GM19099 (cell line): ENCODE measurements around the gene ADAM23.

Experiments
- POLR2A ChIP-seq: IDR thresholded peaks from 3 replicates; pipeline ENCODE4 v1.6.1; 2011; ENCODE audit warnings: low read depth; ENCODE audit not compliant: insufficient read length; ENCODE audit errors: extremely low read depth

ADAM23 gene

GRCh38 chr2:206442833-206443734 lies at the start of gene ADAM23:
Gene ADAM23, plus strand, starts transcription at chr2:206443532. Its CDS starts 335 bp downstream, at chr2:206443867.
- TF ChIP-seq POLR2A: no peak

- no peak for TF ChIP-seq POLR2A
Observed at GRCh38 chr2:206396211-206396610, 47.1 kb upstream of the ADAM23 start.

- no peak for TF ChIP-seq POLR2A
Observed at GRCh38 chr2:206408323-206409320, 34.7 kb upstream of the ADAM23 start.

DNA sequence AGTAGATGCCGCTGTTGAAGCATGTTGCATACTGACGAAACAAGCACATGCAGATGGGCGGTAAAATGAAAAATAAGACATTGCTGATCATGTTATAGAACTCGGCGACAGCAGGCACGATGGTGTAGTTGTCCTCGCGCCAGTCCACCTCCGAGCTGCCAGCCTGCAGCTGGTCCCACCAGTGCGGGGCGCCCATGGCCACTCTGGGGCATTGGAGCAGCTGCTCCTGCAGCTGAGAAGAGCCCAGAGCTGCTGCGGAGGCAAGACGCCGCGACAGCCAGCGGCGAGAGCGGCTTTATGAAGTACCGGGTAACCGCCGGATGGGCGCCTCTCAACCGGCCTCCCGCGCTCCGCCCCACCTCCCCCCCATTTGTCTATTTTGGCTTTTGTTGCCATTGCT lies 32.6 kb upstream of the ADAM23 start:
- no peak for TF ChIP-seq POLR2A

DNA sequence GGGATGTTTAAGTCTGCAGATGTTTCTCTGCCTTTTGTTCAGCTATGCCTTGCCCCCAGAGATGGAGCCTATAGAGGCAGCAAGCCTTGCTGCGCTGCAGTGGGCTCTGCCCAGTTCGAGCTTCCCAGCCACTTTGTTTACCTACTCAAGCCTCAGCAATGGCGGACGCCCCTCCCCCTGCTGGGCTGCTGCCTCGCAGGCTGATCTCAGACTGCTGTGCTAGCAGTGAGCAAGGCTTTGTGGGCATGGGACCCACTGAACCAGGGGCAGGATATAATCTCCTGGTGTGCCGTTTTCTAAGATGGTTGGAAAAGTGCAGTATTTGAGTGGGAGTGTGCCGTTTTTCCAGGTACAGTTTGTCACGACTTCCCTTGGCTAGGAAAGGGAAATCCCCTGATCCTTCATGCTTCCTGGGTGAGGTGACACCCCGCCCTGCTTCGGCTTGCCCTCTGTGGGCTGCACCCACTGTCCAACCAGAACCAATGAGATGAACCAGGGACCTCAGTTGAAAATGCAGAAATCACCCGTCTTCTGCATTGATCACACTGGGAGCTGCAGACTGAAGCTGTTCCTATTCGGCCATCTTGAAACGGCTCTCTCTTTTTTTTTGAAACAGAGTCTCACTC lies 27.6 kb upstream of the ADAM23 start:
- TF ChIP-seq POLR2A: no peak

DNA sequence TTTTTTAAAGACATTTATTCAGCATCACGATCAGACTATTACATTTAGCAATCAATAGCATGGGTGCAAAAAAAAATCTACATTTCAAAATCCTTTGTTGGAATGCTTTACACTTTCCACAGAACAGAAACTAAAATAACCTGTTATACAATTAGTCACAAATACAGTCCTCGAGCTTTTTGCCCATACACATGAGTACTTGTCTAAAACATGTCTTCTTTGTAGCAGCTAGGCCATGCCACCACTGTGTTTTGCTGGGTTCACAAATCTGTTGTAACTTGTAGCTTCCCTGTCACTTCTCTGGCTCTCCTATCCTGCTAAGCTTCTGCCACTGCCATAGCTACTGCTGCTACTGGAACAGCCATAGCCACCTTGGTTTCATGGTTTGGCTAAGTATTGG lies 24.4 kb upstream of the ADAM23 start:
- TF ChIP-seq POLR2A: no peak

- no peak for TF ChIP-seq POLR2A
Observed at GRCh38 chr2:206420721-206421120, 22.6 kb upstream of the ADAM23 start.

DNA sequence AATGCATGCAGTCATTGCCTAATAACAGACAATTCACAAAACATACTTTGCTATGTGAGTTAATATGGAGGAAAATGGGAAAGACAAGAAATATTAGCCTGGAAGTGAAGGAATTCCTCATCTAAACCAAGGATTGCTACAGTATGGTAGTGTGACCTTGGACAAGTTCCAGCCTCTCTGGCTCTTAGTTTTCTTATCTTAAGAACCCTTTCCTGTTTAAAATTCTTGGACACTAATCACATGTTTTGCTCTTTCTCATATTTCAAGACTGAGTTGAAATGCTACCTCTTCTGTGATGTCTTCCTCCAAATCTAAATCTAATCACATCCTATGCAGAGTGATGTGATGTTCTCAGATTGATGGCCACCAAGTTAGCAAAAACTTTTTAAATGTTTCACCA lies 20.8 kb upstream of the ADAM23 start:
- TF ChIP-seq POLR2A: no peak

DNA sequence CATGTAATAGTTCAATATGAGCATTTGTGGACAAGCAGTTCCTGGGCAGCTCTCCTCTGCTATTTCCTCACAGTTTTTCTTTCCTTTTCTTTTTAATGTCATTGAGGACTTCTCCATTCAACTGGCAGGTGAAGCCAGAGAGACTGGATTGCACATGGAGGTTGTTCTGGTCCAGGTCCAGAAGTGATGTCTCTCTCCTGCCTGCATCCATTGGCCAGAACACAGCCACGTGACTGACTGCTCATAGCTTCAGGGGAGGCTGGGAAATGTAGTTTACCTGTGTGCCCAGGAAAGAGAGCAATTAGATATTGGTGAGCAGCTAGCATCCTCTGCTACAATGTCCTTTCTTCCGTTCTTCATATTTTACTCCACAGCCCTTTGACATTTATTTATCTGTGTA lies 20.2 kb upstream of the ADAM23 start:
- no peak for TF ChIP-seq POLR2A

GRCh38 chr2:206424134-206424533 lies 19.2 kb upstream of the ADAM23 start:
- no peak for TF ChIP-seq POLR2A

- TF ChIP-seq POLR2A: no peak
Observed at GRCh38 chr2:206428783-206429182, 14.5 kb upstream of the ADAM23 start.

GRCh38 chr2:206430452-206430851 lies 12.9 kb upstream of the ADAM23 start:
- no peak for TF ChIP-seq POLR2A

DNA sequence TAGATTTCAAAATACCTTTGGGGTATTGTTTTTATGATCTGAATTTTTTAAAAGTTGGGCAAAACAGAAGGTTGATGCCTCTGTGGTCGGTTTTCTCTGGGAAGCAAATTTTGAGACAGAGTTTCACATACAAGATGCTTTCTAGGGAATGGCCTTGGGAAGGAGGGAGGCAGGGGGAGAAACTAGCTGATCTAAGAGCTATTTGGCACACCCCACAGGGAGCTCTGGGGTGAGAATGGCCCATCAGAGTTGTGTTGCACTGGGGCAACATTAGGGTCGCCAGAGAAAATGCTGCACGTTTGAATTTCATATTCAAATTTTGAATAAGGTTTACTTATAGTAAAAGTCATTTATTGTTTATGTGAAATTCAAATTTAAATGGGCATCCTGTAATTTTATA lies 11.9 kb upstream of the ADAM23 start:
- no peak for TF ChIP-seq POLR2A

DNA sequence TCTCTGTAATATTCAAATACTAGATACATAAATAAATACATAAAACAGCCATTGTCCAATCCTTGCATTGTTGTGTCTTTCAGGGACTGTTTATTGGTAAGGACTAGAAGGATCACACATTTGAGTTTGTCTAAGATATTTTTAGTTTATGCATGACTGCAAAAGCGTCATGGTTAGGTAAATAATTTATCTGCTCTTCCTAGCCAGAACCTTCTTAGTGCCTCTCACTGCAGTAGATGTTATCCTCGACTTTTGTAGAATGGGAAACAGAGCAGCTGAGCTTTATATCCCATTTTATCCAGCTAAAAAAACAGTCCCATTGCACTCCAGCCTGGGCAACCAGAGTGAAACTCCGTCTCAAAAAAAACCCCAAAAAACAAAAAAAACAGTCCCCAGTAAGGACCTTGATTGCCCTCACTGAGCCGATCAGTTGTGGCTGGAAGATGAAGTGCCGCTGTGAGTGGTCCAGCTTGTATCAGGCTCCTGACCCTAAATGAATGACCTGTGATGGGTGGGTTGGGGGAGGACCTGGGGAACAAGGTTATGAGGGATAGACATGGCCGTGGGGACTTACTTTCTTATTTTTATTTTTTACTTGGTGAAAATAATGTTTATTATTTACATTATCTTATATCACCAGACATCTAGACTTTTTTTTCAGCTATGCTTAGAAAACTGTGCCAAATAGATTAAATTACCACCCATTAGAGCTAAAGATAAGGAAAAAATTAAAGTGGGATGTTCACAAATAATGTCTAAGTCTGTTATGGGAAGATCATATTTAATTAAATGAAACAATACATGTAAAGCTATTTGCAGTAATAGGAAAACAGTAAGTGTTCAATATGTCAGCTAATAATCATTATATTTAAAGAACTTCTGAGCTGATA lies 10.9 kb upstream of the ADAM23 start:
- no peak for TF ChIP-seq POLR2A
